Calu3 (cell line): ENCODE results near the gene GAS7. TPM values are rescaled to one million over a fixed set of nuclear protein-coding genes. Genes with fewer than 3 reads are reported as not detected.

Source experiments
- BruUV-seq: library from RNA; stranded (reverse); fragments of 400-500 nt; replicated peaks from 2 replicates; lab custom pipeline; 2021; lab: Mats Ljungman, UMichigan
- CTCF ChIA-PET: fragments of 300-600 bp; sonication (Branson Sonifier 250); formaldehyde crosslinking; loops from one replicate; lab custom pipeline; 2022; ENCODE audit warnings: antibody characterized with exemption; lab: Charles Lee
- DNase-seq: peaks from one replicate; pipeline ENCODE4 v3.0.0; 2022
- H3K27ac Mint-ChIP-seq: one replicate; pipeline ENCODE4 v1.8.0; 2022; ENCODE audit warnings: mixed read lengths; ENCODE audit not compliant: unreplicated experiment
- H3K27me3 Mint-ChIP-seq: one replicate; pipeline ENCODE4 v1.8.0; 2022; ENCODE audit warnings: mixed read lengths; ENCODE audit not compliant: unreplicated experiment
- H3K36me3 Mint-ChIP-seq: one replicate; pipeline ENCODE4 v1.8.0; 2022; ENCODE audit warnings: mild to moderate bottlenecking, moderate library complexity, mixed read lengths; ENCODE audit not compliant: insufficient read depth, unreplicated experiment
- H3K4me1 Mint-ChIP-seq: one replicate; pipeline ENCODE4 v1.8.0; 2022; ENCODE audit warnings: mild to moderate bottlenecking, low read depth, mixed read lengths; ENCODE audit not compliant: unreplicated experiment
- H3K4me3 Mint-ChIP-seq: one replicate; pipeline ENCODE4 v1.8.0; 2022; ENCODE audit warnings: mild to moderate bottlenecking, low read depth, moderate library complexity, mixed read lengths; ENCODE audit not compliant: unreplicated experiment
- H3K9me3 Mint-ChIP-seq: one replicate; pipeline ENCODE4 v1.8.0; 2022; ENCODE audit warnings: low read depth, mixed read lengths; ENCODE audit not compliant: unreplicated experiment
- CTCF ChIP-seq: fragments of 200-600 bp; IDR thresholded peaks from one replicate; pipeline ENCODE4 v1.8.0; 2022; ENCODE audit warnings: antibody characterized with exemption; ENCODE audit not compliant: unreplicated experiment
- intact Hi-C: fragments of 100-400 bp; cut with micrococcal nuclease; formaldehyde crosslinking; loops from one replicate; pipeline ENCODE4 v1.10.0; 2022; ENCODE audit not compliant: unreplicated experiment
- total RNA-seq: library from RNA; stranded (reverse); gene quantifications from 2 replicates; pipeline ENCODE4 v1.2.3, GENCODE V29; 2022

GAS7 gene
- total RNA-seq, 1 experiment from 2014 or later = 0.42 TPM

GRCh38 chr17:9897372-9897968 is 300.9 kb downstream of the GAS7 start:
- Mint-ChIP-seq H3K36me3 (no peaks in the 10 kb centered on the region), H3K27me3 (peaks cover 34% of the 10 kb centered on the region), H3K27ac (no peak overlapping the region), H3K4me1 (peaks cover 11% of the 10 kb centered on the region), H3K9me3 (no peaks in the 10 kb centered on the region), H3K4me3 (no peak overlapping the region)
- BruUV-seq = no TSS peak
- intact Hi-C loops = no loop called here
- no peak for DNase-seq
- CTCF ChIA-PET = no interaction called here
- no peak for TF ChIP-seq CTCF

- H3K36me3 Mint-ChIP-seq = no peaks in the 10 kb centered on the region
- peaks cover 30% of the 10 kb centered on the region for H3K27me3 Mint-ChIP-seq
- CTCF ChIA-PET = no interaction called here
- H3K27ac Mint-ChIP-seq = no peak overlapping the region
- no peak for DNase-seq
- BruUV-seq = no TSS peak
- TF ChIP-seq CTCF = no peak
- H3K4me3 Mint-ChIP-seq = no peak overlapping the region
- peaks cover 9% of the 10 kb centered on the region for H3K4me1 Mint-ChIP-seq
- H3K9me3 Mint-ChIP-seq = no peaks in the 10 kb centered on the region
- intact Hi-C loops = no loop called here
These were observed 302.5 kb downstream of the GAS7 start for GRCh38 chr17:9895923-9896322.

GRCh38 chr17:9894231-9894630 is 304.2 kb downstream of the GAS7 start:
- no peak for TF ChIP-seq CTCF
- Mint-ChIP-seq H3K9me3 (no peaks in the 10 kb centered on the region), H3K27me3 (peaks cover 17% of the 10 kb centered on the region), H3K36me3 (no peaks in the 10 kb centered on the region), H3K27ac (no peak overlapping the region), H3K4me1 (peaks cover 8% of the 10 kb centered on the region), H3K4me3 (no peak overlapping the region)
- BruUV-seq = no TSS peak
- no peak for DNase-seq
- intact Hi-C loops = no loop called here
- CTCF ChIA-PET = no interaction called here

- CTCF ChIA-PET = no interaction called here
- Mint-ChIP-seq H3K27ac (no peak overlapping the region), H3K4me1 (peaks cover 8% of the 10 kb centered on the region), H3K9me3 (no peaks in the 10 kb centered on the region), H3K36me3 (no peaks in the 10 kb centered on the region), H3K27me3 (peaks cover 17% of the 10 kb centered on the region), H3K4me3 (no peak overlapping the region)
- no peak for DNase-seq
- intact Hi-C loops = no loop called here
- BruUV-seq = no TSS peak
- no peak for TF ChIP-seq CTCF
These were observed 304.9 kb downstream of the GAS7 start for GRCh38 chr17:9893411-9894012.
